GM18520 (cell line): ENCODE measurements around the gene NBEAL1.
"Not testable (repeated sequence)": the region's sequence is repeated elsewhere in the genome, so short reads cannot be mapped to it uniquely, and the experiment has no call there.

Source experiments
- ATAC-seq: cut with Tn5 transposase; IDR thresholded peaks from one replicate; pipeline ENCODE4 v1.9.1; 2021; ENCODE audit not compliant: unreplicated experiment

The NBEAL1 gene

GRCh38 chr2:203201426-203201825, 186.8 kb downstream of the NBEAL1 start:
- no peak for ATAC-seq

GRCh38 chr2:203209538-203209937, 194.9 kb downstream of the NBEAL1 start:
- no peak for ATAC-seq

GRCh38 chr2:203225423-203226039, 210.9 kb downstream of the NBEAL1 start:
- no peak for ATAC-seq

- ATAC-seq = not testable (repeated sequence)
Observed at GRCh38 chr2:203229674-203230073, 215.0 kb downstream of the NBEAL1 start.

- ATAC-seq = no peak
Observed at GRCh38 chr2:203237346-203238238, 222.9 kb downstream of the NBEAL1 start.

- ATAC-seq = no peak
Observed at GRCh38 chr2:203238292-203238703, 223.6 kb downstream of the NBEAL1 start.

- peak; percentile 82 for ATAC-seq
Observed at GRCh38 chr2:203238704-203239526, 224.2 kb downstream of the NBEAL1 start, which contains the start of gene CYP20A1. Gene CYP20A1 (plus strand): TSS chr2:203239018. CDS start chr2:203239063, 45 bp downstream.

- no peak for ATAC-seq
Observed at GRCh38 chr2:203240491-203240890, 225.8 kb downstream of the NBEAL1 start.

GRCh38 chr2:203242518-203242917, 227.8 kb downstream of the NBEAL1 start:
- ATAC-seq = no peak

- no peak for ATAC-seq
Observed at GRCh38 chr2:203246646-203247045, 232.0 kb downstream of the NBEAL1 start.

GRCh38 chr2:203252818-203253217, 238.1 kb downstream of the NBEAL1 start:
- ATAC-seq = no peak

GRCh38 chr2:203253422-203254095, 238.9 kb downstream of the NBEAL1 start:
- ATAC-seq = not testable (repeated sequence)

GRCh38 chr2:203261326-203262159, 246.9 kb downstream of the NBEAL1 start:
- ATAC-seq = no peak
